Endodermal cell (in vitro differentiated cells): Measurements from ENCODE around the gene BTNL2. TPM values are rescaled to one million over a fixed set of nuclear protein-coding genes. Genes with fewer than 3 reads are reported as not detected.

Experiments used
- DNase-seq: peaks from one replicate; pipeline ENCODE4 v3.0.0-alpha.2; 2017
- H3K27ac ChIP-seq: 2 replicates; pipeline ENCODE4 v1.5.1; 2013; ENCODE audit warnings: mild to moderate bottlenecking, low read depth, low read length, moderate library complexity
- H3K27me3 ChIP-seq: 2 replicates; pipeline ENCODE4 v1.6.1; 2013; ENCODE audit warnings: mild to moderate bottlenecking, low read length, moderate library complexity; ENCODE audit not compliant: insufficient read depth, control insufficient read depth, poor library complexity, severe bottlenecking
- H3K36me3 ChIP-seq: 2 replicates; pipeline ENCODE4 v1.7.0; 2013; ENCODE audit warnings: mild to moderate bottlenecking, low read length, moderate library complexity; ENCODE audit not compliant: control insufficient read depth, insufficient read depth
- H3K4me1 ChIP-seq: one replicate; pipeline ENCODE4 v1.7.0; 2013; ENCODE audit warnings: low read length; ENCODE audit not compliant: control insufficient read depth, insufficient read depth
- H3K4me3 ChIP-seq: 2 replicates; pipeline ENCODE4 v1.5.1; 2013; ENCODE audit warnings: mild to moderate bottlenecking, low read length, moderate library complexity
- H3K9ac ChIP-seq: 2 replicates; pipeline ENCODE4 v1.6.1; 2013; ENCODE audit warnings: mild to moderate bottlenecking, low read length, moderate library complexity; ENCODE audit not compliant: poor library complexity, severe bottlenecking; ENCODE audit errors: extremely low read depth
- H3K9me3 ChIP-seq: 2 replicates; pipeline ENCODE4 v1.6.1; 2013; ENCODE audit warnings: mild to moderate bottlenecking, low read length, moderate library complexity; ENCODE audit not compliant: control insufficient read depth
- H3K27ac Mint-ChIP-seq: 2 replicates; pipeline ENCODE4 v1.8.0; 2020; ENCODE audit warnings: mixed read lengths
- H3K27me3 Mint-ChIP-seq: 2 replicates; pipeline ENCODE4 v1.8.0; 2021; ENCODE audit warnings: mild to moderate bottlenecking, mixed read lengths; ENCODE audit not compliant: insufficient read depth
- H3K36me3 Mint-ChIP-seq: 2 replicates; pipeline ENCODE4 v1.8.0; 2020; ENCODE audit warnings: low read depth, mixed read lengths
- H3K4me1 Mint-ChIP-seq: 2 replicates; pipeline ENCODE4 v1.8.0; 2020; ENCODE audit warnings: mixed read lengths
- H3K4me3 Mint-ChIP-seq: 2 replicates; pipeline ENCODE4 v1.8.0; 2020; ENCODE audit warnings: mild to moderate bottlenecking, moderate library complexity, mixed read lengths
- H3K9me3 Mint-ChIP-seq: 2 replicates; pipeline ENCODE4 v1.8.0; 2020; ENCODE audit warnings: mild to moderate bottlenecking, mixed read lengths
- CTCF ChIP-seq: fragments of 200-600 bp; sonication (generic); conservative IDR thresholded peaks from 2 replicates; pipeline ENCODE4 v1.5.0; 2021; ENCODE audit warnings: antibody characterized with exemption, mild to moderate bottlenecking
- WGBS, 2 experiments: methylation state at CpG; one replicate each; pipeline versions ENCODE4 v1.1.5 to v1.1.7; 2013; ENCODE audit warnings: missing lambda C conversion rate in 2 of 2, mixed read lengths in 1 of 2; ENCODE audit not compliant: insufficient coverage in 1 of 2, insufficient read length in 1 of 2; 5-methylcytosine and 5-hydroxymethylcytosine counted together
- total RNA-seq, 2 donors: library from RNA; stranded (reverse); fragmentation: NEBNext Ultra II Directional in 1 of 2; extraction: Animal tissue kit (Norgen Biotek cat#: 25700) in 1 of 2; gene quantifications; 2 replicates in 1 of 2; 3 replicates in 1 of 2; pipeline ENCODE4 v1.2.1, GENCODE V29; 2021

The BTNL2 gene
- total RNA-seq, 2 donors from 2014 or later: not detected

GRCh38 chr6:32355018-32355417 is 52.0 kb downstream of the BTNL2 start:
- H3K4me3 Mint-ChIP-seq: no peak overlapping the region
- Histone ChIP-seq H3K9ac (no peak overlapping the region), H3K9me3 (no peaks in the 10 kb centered on the region), H3K36me3 (no peaks in the 10 kb centered on the region), H3K27ac (no peak overlapping the region), H3K4me3 (no peak overlapping the region), H3K27me3 (peaks cover 4% of the 10 kb centered on the region), H3K4me1 (no peaks in the 10 kb centered on the region)
- H3K27ac Mint-ChIP-seq: no peak overlapping the region
- peaks cover 1% of the 10 kb centered on the region for H3K27me3 Mint-ChIP-seq
- H3K9me3 Mint-ChIP-seq: no peaks in the 10 kb centered on the region
- no peak for DNase-seq
- TF ChIP-seq CTCF: no peak
- 76% methylated on average over 1 of the region's 1 CpG; no CpG with 5 or more reads in 1 of the 2 experiments for WGBS, 2 experiments
- no peaks in the 10 kb centered on the region for H3K4me1 Mint-ChIP-seq
- no peaks in the 10 kb centered on the region for H3K36me3 Mint-ChIP-seq

- Mint-ChIP-seq H3K4me3 (no peak overlapping the region), H3K27ac (no peak overlapping the region), H3K9me3 (no peaks in the 10 kb centered on the region), H3K36me3 (no peaks in the 10 kb centered on the region), H3K4me1 (no peaks in the 10 kb centered on the region), H3K27me3 (peaks cover 1% of the 10 kb centered on the region)
- H3K4me3 ChIP-seq: no peak overlapping the region
- H3K27me3 ChIP-seq: peaks cover 9% of the 10 kb centered on the region
- TF ChIP-seq CTCF: no peak
- no peak overlapping the region for H3K27ac ChIP-seq
- no peak for DNase-seq
- H3K36me3 ChIP-seq: no peaks in the 10 kb centered on the region
- no peaks in the 10 kb centered on the region for H3K9me3 ChIP-seq
- no peaks in the 10 kb centered on the region for H3K4me1 ChIP-seq
- H3K9ac ChIP-seq: no peak overlapping the region
- 83 to 100% methylated on average over 2 of the region's 2 CpGs for WGBS, 2 experiments
Observed at GRCh38 chr6:32353348-32353747, 53.6 kb downstream of the BTNL2 start.

Other genes with a start within 250 kb of the BTNL2 start
- 10 to 100 TPM; 27.9 to 39.6 TPM for gene EGFL8, start 242.6 kb downstream of the BTNL2 start, total RNA-seq
- gene AGPAT1, start 231.1 kb downstream of the BTNL2 start, total RNA-seq: 100 to 1,000 TPM; 124 to 147 TPM
- 10 to 100 TPM; 68.0 to 71.3 TPM for gene RNF5, start 228.8 kb downstream of the BTNL2 start, total RNA-seq
- 10 to 100 TPM; 29.8 to 35.2 TPM for gene AGER, start 222.9 kb downstream of the BTNL2 start, total RNA-seq
- 100 to 1,000 TPM; 246 to 263 TPM for gene PBX2, start 217.0 kb downstream of the BTNL2 start, total RNA-seq
- 10 to 100 TPM; 12.9 to 25.0 TPM for gene GPSM3, start 214.5 kb downstream of the BTNL2 start, total RNA-seq
- gene NOTCH4, start 183.1 kb downstream of the BTNL2 start, total RNA-seq: 1 to 10 TPM; 2.1 to 2.5 TPM
- gene TSBP1, start 35.3 kb downstream of the BTNL2 start, total RNA-seq: not detected
- under 1 TPM in 1 of 2 donors, not detected in 1; 0.27 TPM for gene HLA-DRA, start 32.7 kb upstream of the BTNL2 start, total RNA-seq
- gene HLA-DRB5, start 123.1 kb upstream of the BTNL2 start, total RNA-seq: under 1 TPM; 0.71 to 0.92 TPM
- 10 to 100 TPM in 1 of 2 donors, 1 to 10 TPM in 1; 9.9 to 14.6 TPM for gene HLA-DRB1, start 182.7 kb upstream of the BTNL2 start, total RNA-seq
- gene HLA-DQA1, start 230.2 kb upstream of the BTNL2 start, total RNA-seq: under 1 TPM in 1 of 2 donors, not detected in 1; 0.97 TPM